ENCODE data around the gene CCND1. TPM values are rescaled to one million over a fixed set of nuclear protein-coding genes. Genes with fewer than 3 reads are reported as not detected.

CCND1 gene
- total RNA-seq, 2 experiments from 2014 or later: 0.19 to 1.3 TPM

GRCh38 chr11:69697469-69697843, 56.5 kb downstream of the CCND1 start:
- Mint-ChIP-seq H3K27ac (no peak overlapping the region), H3K4me3 (no peak overlapping the region), H3K9me3 (no peaks in the 10 kb centered on the region), H3K4me1 (ENCODE audit: low read depth) (no peaks in the 10 kb centered on the region), H3K27me3 (peaks cover 33% of the 10 kb centered on the region), H3K36me3 (no peaks in the 10 kb centered on the region)
- ChIA-PET CTCF (no interaction called here), POLR2A (no interaction called here)
- no peak for DNase-seq
- intact Hi-C loops (cut with micrococcal nuclease): no loop called here

- ChIA-PET POLR2A (no interaction called here), CTCF (no interaction called here)
- no peaks in the 10 kb centered on the region for H3K4me1 Mint-ChIP-seq (ENCODE audit: low read depth)
- no peak overlapping the region for H3K27ac Mint-ChIP-seq
- no peak for DNase-seq
- H3K36me3 Mint-ChIP-seq: no peaks in the 10 kb centered on the region
- peaks cover 33% of the 10 kb centered on the region for H3K27me3 Mint-ChIP-seq
- H3K4me3 Mint-ChIP-seq: no peak overlapping the region
- H3K9me3 Mint-ChIP-seq: no peaks in the 10 kb centered on the region
- intact Hi-C loops (cut with micrococcal nuclease): no loop called here
These were observed 56.9 kb downstream of the CCND1 start for GRCh38 chr11:69697861-69698260.

GRCh38 chr11:69698362-69698761, 57.4 kb downstream of the CCND1 start:
- H3K4me3 Mint-ChIP-seq: no peak overlapping the region
- no peak overlapping the region for H3K27ac Mint-ChIP-seq
- ChIA-PET CTCF (no interaction called here), POLR2A (no interaction called here)
- H3K36me3 Mint-ChIP-seq: no peaks in the 10 kb centered on the region
- intact Hi-C loops (cut with micrococcal nuclease): no loop called here
- H3K4me1 Mint-ChIP-seq (ENCODE audit: low read depth): peaks cover 2% of the 10 kb centered on the region
- H3K27me3 Mint-ChIP-seq: peaks cover 36% of the 10 kb centered on the region
- no peaks in the 10 kb centered on the region for H3K9me3 Mint-ChIP-seq
- no peak for DNase-seq

GRCh38 chr11:69699213-69699612, 58.3 kb downstream of the CCND1 start:
- POLR2A ChIA-PET: interaction anchor here (0.6 kb wide), 1 partner anchor 16 kb away, joined by 3 read pairs; no protein-coding TSS in a partner anchor
- CTCF ChIA-PET: no interaction called here
- no peak overlapping the region for H3K4me3 Mint-ChIP-seq
- intact Hi-C loops (cut with micrococcal nuclease): no loop called here
- DNase-seq: no peak
- no peaks in the 10 kb centered on the region for H3K9me3 Mint-ChIP-seq
- H3K36me3 Mint-ChIP-seq: no peaks in the 10 kb centered on the region
- peaks cover 35% of the 10 kb centered on the region for H3K27me3 Mint-ChIP-seq
- peaks cover 2% of the 10 kb centered on the region for H3K4me1 Mint-ChIP-seq (ENCODE audit: low read depth)
- H3K27ac Mint-ChIP-seq: no peak overlapping the region

DNA sequence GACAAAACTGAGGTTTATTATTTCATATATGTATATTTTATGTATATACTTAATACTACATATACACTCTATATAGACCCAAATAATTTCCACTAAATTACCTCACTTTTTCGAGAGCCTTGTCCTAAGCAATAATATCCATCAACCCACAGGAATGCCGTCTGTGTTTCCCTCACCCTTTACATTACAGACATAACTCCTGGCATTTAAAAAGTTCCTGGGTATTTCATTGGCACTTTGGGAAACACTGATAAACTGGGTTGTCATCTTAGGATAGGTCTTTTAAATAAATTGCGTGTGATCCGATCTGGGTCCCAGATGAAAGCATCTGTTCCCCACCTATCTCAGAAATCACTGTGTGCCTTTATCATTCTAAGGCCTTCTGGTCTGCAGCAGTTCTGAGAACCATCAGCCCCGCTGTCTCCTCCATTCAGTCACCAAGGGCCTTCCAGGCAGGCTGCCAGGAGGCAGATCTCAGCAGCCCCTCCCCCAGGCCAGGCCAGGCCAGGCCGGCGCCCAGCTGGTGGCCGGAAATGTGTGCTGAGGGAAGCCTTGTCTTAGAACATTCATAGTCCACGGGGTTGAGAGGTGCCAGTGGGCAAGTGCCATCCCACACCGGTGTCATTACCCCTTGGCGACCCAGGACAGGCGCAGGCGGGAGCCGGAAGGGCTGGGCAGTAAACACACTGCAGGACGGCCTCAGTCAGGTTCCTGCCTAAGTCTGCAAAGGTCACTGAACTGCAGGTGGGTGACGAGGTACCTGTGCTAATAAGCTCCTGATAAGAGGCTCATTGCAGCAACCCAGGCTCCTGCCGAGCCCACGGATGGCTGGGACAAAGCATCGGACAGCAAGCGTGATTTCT, 59.6 kb downstream of the CCND1 start:
- intact Hi-C loops (cut with micrococcal nuclease): loop anchor here (10.0 kb wide), 1 partner anchor 114 kb away; the partner anchor contains the start of gene FGF3
- no peak overlapping the region for H3K4me3 Mint-ChIP-seq
- POLR2A ChIA-PET: no interaction called here
- peaks cover 42% of the 10 kb centered on the region for H3K27me3 Mint-ChIP-seq
- H3K27ac Mint-ChIP-seq: no peak overlapping the region
- CTCF ChIA-PET: no interaction called here
- DNase-seq: no peak
- no peaks in the 10 kb centered on the region for H3K9me3 Mint-ChIP-seq
- no peaks in the 10 kb centered on the region for H3K36me3 Mint-ChIP-seq
- H3K4me1 Mint-ChIP-seq (ENCODE audit: low read depth): peaks cover 6% of the 10 kb centered on the region

DNA sequence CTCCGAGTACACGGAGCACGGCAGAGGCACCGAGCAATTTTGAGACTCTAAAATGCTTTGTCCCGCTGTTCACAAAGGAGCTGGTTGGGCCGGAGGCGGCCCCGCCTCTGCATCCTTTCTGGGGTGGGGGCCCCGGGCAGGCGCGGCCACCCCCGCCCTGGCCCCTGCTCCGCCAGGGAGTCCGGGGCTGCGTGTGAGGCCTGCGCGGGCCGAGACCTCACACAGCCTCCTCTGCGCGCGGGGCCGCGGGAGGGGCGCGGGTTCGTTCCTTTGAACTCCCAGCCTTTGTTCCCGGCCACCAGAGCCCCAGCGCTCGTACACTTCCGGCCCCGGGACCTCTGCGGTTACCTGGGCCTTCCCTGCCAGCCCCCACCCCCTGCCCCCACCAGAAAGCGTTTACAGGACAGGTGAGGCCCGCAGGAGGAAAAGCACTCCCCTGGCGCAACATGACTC, 61.3 kb downstream of the CCND1 start:
- no peaks in the 10 kb centered on the region for H3K36me3 Mint-ChIP-seq
- no peak overlapping the region for H3K4me3 Mint-ChIP-seq
- intact Hi-C loops (cut with micrococcal nuclease): loop anchor here (10.0 kb wide), 1 partner anchor 113 kb away; the partner anchor contains the start of gene FGF3
- H3K27ac Mint-ChIP-seq: no peak overlapping the region
- H3K9me3 Mint-ChIP-seq: no peaks in the 10 kb centered on the region
- DNase-seq: no peak
- ChIA-PET POLR2A (no interaction called here), CTCF (no interaction called here)
- peaks cover 44% of the 10 kb centered on the region for H3K27me3 Mint-ChIP-seq
- H3K4me1 Mint-ChIP-seq (ENCODE audit: low read depth): peaks cover 9% of the 10 kb centered on the region

- no peaks in the 10 kb centered on the region for H3K36me3 Mint-ChIP-seq
- H3K4me3 Mint-ChIP-seq: no peak overlapping the region
- intact Hi-C loops (cut with micrococcal nuclease): loop anchor here (10.0 kb wide), 1 partner anchor 112 kb away; the partner anchor contains the start of gene FGF3
- H3K27ac Mint-ChIP-seq: no peak overlapping the region
- peaks cover 44% of the 10 kb centered on the region for H3K27me3 Mint-ChIP-seq
- ChIA-PET CTCF (no interaction called here), POLR2A (no interaction called here)
- no peak for DNase-seq
- H3K4me1 Mint-ChIP-seq (ENCODE audit: low read depth): peaks cover 9% of the 10 kb centered on the region
- H3K9me3 Mint-ChIP-seq: no peaks in the 10 kb centered on the region
These were observed 62.0 kb downstream of the CCND1 start for GRCh38 chr11:69702769-69703452.

DNA sequence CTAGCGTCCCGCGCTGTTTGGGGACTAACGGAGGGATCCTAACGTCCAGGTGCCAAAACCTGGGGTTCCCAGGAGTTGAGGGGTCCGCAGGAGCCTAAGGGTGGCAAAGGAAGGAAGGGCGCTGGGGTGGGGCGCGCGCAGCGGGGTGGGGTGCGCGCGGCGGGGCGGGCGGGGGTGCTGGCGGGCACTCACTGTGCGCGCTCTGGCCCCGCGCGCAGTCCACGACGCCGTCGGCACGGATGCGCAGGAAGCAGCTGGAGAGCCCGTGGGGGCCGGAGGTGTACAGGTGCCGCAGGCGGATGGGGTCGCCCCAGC, 62.5 kb downstream of the CCND1 start:
- Mint-ChIP-seq H3K4me1 (ENCODE audit: low read depth) (peaks cover 9% of the 10 kb centered on the region), H3K4me3 (no peak overlapping the region), H3K27me3 (peaks cover 42% of the 10 kb centered on the region), H3K27ac (no peak overlapping the region), H3K36me3 (no peaks in the 10 kb centered on the region), H3K9me3 (no peaks in the 10 kb centered on the region)
- no peak for DNase-seq
- intact Hi-C loops (cut with micrococcal nuclease): loop anchor here (10.0 kb wide), 1 partner anchor 111 kb away; the partner anchor contains the start of gene FGF3
- CTCF ChIA-PET: no interaction called here
- POLR2A ChIA-PET: no interaction called here

Other genes with a start within 250 kb of the CCND1 start
- not detected for gene LINC01488, start 159.5 kb upstream of the CCND1 start, total RNA-seq
- gene LTO1, start 34.2 kb downstream of the CCND1 start, total RNA-seq: 10 to 100 TPM; 16.3 to 16.7 TPM
- gene FGF19, start 62.9 kb downstream of the CCND1 start, total RNA-seq: not detected
- not detected for gene FGF4, start 134.2 kb downstream of the CCND1 start, total RNA-seq
- not detected for gene FGF3, start 178.3 kb downstream of the CCND1 start, total RNA-seq

Data from activated CD4-positive, alpha-beta memory T cell treated with anti-CD3 and anti-CD28 coated beads for 36 hours (primary cell).